Measurements from ENCODE around the gene TMEM62.
"Not testable (repeated sequence)": the region's sequence is repeated elsewhere in the genome, so short reads cannot be mapped to it uniquely, and the experiment has no call there.

The TMEM62 gene

DNA sequence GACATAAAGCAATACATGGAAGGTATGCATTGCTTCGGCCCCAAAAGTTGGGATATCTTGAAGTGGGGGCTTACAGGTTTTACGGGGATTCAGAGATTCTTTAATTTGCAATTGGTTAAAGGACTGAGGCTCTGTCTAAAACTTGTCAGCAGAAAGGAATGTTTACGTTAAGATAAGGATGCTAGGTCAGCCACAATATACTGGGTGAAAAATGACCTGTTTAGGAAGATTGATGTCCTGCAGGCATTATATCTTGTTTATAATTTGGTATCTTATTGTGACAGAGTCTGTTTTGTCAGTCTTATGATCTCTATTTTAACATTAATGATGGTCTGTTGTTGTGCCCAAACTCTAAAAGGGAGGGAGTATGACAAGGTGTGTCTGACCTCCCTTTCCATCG lies 36.5 kb downstream of the TMEM62 start:
- no peak for DNase-seq (ENCODE audit: insufficient read length, low spot score)
- FAIRE-seq = no peak

DNA sequence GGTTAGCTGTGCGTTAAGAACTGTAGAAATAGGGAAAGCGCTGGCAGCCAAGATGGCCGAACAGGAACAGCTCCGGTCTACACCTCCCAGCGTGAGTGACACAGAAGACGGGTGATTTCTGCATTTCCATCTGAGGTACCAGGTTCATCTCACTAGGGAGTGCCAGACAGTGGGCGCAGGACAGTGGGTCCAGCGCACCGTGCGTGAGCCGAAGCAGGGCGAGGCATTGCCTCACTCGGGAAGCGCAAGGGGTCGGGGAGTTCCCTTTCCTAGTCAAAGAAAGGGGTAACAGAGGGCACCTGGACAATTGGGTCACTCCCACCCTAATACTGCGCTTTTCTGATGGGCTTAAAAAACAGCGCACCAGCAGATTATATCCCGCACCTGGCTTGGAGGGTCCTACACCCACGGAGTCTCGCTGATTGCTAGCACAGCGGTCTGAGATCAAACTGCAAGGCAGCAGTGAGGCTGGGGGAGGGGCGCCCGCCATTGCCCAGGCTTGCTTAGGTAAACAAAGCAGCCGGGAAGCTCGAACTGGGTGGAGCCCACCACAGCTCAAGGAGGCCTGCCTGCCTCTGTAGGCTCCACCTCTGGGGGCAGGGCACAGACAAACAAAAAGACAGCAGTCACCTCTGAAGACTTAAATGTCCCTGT lies 42.4 kb downstream of the TMEM62 start:
- not testable (repeated sequence) for DNase-seq (ENCODE audit: insufficient read length, low spot score); FAIRE-seq

DNA sequence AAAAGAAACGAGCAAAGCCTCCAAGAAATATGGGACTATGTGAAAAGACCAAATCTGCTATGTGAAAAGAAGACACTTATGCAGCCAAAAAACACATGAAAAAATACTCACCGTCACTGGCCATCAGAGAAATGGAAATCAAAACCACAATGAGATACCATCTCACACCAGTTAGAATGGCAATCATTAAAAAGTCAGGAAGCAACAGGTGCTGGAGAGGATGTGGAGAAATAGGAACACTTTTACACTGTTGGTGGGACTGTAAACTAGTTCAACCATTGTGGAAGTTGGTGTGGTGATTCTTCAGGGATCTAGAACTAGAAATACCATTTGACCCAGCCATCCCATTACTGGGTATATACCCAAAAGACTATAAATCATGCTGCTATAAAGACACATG lies 43.8 kb downstream of the TMEM62 start:
- FAIRE-seq; DNase-seq (ENCODE audit: insufficient read length, low spot score): not testable (repeated sequence)

DNA sequence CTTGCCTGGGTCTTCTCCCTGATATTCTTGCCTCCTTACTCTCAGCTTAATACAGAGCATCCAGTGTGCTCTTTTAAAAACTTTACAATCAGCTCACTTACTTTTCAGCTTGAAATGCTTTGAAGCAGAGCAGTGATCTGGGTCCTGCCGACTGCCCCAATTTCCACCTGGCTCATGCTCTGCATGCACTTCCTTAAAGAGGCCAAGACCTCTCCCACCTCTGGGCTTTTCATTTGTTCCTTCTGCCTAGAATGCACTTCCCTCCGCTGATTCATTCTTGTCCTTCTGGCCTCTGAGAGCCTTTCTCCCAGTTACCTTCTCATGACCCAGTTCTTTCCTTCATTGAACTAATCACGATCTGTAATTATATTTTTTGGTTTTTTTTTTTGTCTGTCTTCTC lies 49.9 kb downstream of the TMEM62 start:
- no peak for DNase-seq (ENCODE audit: insufficient read length, low spot score)
- FAIRE-seq = no peak

DNA sequence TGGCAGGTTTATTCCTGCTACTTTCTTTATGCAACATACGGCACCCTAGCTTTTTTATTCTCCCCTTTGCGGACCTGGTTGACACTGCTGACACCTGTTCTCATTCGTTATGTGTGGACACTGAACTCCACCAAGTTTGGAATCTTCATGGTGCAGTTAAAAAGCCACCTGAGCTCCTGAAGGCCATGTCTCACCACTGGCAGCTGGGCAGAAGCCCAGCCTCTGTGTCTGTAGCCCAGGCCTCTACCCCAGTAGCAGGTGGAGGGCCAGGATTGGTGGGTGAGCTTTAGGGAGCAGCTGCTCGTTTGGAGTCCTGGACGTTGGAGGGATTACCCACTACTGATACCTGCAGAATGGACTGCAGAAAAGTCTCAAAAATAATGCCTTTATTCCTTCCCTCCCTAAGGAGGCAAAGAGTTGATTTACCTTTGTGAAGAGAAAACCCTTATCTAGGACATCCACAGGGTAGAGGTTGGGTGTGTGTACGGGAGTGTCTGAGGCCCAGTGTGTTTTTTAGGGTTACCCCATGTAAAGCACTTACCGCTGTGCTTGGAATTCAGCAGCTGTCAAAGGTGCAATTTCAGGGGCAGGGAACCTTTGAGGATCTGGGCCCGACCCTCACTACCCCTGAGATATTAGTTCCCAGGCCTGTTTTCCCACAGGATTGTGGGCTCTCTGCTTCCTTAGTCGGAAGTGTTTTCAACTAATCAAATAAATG lies 51.2 kb downstream of the TMEM62 start:
- FAIRE-seq (no peak), DNase-seq (ENCODE audit: insufficient read length, low spot score) (no peak)

DNA sequence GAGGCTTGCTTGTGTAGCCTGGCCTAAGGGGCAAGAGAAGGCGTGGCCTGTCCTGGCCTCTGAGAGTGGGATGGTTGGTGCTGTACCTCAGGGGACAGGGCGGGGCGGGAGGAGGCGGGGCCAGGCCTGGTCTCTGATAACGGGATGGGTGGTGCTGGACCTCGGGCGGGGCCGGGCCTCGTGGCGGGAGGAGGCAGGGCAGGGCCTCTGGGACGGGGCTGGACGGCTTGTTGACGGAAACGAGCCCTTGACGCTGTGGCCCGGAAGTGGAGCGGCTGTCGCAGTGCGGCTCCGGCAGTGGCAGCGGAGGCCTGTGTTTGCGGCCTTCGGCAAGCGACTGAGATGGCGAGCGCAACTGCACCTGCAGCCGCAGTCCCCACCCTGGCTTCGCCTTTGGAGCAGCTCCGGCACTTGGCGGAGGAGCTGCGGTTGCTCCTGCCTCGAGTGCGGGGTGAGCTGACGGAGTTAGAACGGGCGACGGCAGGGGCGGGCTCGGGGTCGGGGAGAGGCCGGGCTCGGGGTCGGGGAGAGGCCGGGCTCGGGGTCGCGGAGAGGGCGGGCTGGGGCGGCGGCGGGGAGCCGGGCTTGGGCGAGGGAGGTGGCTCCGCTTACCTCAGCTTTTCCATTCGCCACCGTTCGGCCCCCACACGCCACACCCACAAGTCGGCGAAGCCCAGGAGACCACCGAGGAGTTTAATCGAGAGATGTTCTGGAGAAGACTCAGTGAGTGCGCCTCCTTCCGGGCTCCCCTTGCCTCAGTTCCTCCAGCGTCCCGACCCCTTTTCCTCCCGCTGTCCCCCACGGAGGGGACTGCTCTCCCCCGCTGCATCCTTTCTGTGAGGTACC lies 52.0 kb downstream of the TMEM62 start, which contains the start of gene CCNDBP1:
Gene CCNDBP1 (plus strand): TSS at position 247 of the 846 bp plus-strand sequence. CDS start 96 bp downstream, at position 343.
- peak; percentile 96 for DNase-seq (ENCODE audit: insufficient read length, low spot score)
- FAIRE-seq = peak; percentile 97

- DNase-seq (ENCODE audit: insufficient read length, low spot score) (peak; percentile 38), FAIRE-seq (no peak)
Measured at GRCh38 chr15:43186003-43186353, 52.6 kb downstream of the TMEM62 start.

- DNase-seq (ENCODE audit: insufficient read length, low spot score) (no peak), FAIRE-seq (no peak)
Measured at GRCh38 chr15:43187544-43188155, 54.3 kb downstream of the TMEM62 start.

DNA sequence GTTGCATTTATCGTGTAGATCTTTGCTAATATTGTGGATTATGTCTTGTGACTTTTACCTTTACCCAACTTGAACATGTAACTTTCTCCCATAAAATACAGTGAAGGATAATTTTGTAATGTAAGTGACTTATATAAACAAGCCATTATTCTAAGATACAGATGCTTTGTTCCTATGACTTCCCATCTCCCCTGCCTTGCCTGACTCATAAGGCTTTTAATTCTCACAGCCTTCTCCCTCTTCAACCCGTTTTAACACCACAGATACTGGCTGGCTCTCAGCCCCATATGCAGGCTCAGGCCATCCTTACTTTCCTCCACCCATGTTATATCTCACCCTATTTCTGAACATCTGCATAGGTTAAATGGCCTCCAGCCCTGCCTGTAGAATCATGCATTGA lies 55.9 kb downstream of the TMEM62 start:
- no peak for DNase-seq (ENCODE audit: insufficient read length, low spot score)
- no peak for FAIRE-seq

- no peak for DNase-seq (ENCODE audit: insufficient read length, low spot score)
- FAIRE-seq = no peak
Measured at GRCh38 chr15:43190178-43190577, 56.8 kb downstream of the TMEM62 start.

- no peak for DNase-seq (ENCODE audit: insufficient read length, low spot score)
- no peak for FAIRE-seq
Measured at GRCh38 chr15:43193710-43194109, 60.3 kb downstream of the TMEM62 start.

DNA sequence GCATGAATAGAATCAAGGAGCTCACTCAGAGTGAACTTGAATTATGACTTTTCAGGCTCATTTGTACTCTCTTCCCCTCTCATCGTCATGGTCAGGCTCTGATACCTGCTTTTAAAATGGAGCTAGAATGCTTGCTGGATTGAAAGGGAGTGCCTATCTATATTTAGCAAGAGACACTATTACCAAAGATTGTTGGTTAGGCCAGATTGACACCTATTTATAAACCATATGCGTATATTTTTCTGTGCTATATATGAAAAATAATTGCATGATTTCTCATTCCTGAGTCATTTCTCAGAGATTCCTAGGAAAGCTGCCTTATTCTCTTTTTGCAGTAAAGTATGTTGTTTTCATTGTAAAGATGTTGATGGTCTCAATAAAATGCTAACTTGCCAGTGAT lies 61.4 kb downstream of the TMEM62 start:
- no peak for DNase-seq (ENCODE audit: insufficient read length, low spot score)
- peak; percentile 39 for FAIRE-seq

DNA sequence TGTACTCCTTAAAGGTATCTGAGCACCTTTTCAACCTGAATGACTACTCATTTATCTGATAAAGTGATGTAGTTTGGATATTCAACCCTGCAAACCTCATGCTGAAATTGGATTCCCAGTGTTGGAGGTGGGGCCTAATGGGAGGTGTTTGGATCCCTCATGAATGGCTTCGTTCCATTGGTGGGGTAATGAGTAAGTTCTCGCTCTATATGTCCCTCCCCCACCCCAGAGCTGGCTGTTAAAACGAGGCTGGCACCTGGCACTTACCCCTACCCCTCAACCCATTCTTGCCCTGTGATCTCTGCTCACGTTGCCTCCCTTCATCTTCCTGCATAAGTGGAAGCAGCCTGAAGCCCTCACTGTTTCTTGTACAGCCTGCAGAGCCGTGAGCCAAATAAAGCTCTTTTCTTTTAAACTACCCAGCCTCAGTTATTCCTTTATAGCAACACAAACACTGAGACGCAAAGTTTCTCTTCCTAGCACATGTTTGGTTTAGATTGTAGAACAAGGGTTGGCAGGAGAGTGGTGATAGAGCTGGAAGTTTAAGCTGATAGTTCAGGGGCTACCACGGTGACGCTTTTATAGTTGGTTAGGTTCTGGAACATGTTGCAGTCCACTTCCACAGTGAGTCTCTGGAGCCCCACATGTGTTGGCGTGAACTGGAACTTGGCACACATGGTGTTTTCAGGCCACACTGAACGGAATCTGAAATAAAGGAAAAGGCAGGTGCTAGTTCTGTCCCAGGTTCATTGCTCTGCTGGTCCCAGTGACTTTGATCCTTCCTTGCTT lies 63.6 kb downstream of the TMEM62 start:
- FAIRE-seq (no peak), DNase-seq (ENCODE audit: insufficient read length, low spot score) (no peak)

GRCh38 chr15:43197773-43198172 lies 64.4 kb downstream of the TMEM62 start:
- not testable (repeated sequence) for FAIRE-seq

GRCh38 chr15:43198556-43198955 lies 65.2 kb downstream of the TMEM62 start:
- DNase-seq (ENCODE audit: insufficient read length, low spot score); FAIRE-seq: not testable (repeated sequence)

More at GRCh38 chr15:43197773-43198172, 64.4 kb downstream of the TMEM62 start:
- DNase-seq (ENCODE audit: insufficient read length, low spot score) = not testable (repeated sequence)

- DNase-seq (ENCODE audit: insufficient read length, low spot score) = no peak
- FAIRE-seq = no peak
Measured at GRCh38 chr15:43198992-43199391, 65.6 kb downstream of the TMEM62 start.

- FAIRE-seq (no peak), DNase-seq (ENCODE audit: insufficient read length, low spot score) (no peak)
Measured at GRCh38 chr15:43199945-43200488, 66.6 kb downstream of the TMEM62 start.

DNA sequence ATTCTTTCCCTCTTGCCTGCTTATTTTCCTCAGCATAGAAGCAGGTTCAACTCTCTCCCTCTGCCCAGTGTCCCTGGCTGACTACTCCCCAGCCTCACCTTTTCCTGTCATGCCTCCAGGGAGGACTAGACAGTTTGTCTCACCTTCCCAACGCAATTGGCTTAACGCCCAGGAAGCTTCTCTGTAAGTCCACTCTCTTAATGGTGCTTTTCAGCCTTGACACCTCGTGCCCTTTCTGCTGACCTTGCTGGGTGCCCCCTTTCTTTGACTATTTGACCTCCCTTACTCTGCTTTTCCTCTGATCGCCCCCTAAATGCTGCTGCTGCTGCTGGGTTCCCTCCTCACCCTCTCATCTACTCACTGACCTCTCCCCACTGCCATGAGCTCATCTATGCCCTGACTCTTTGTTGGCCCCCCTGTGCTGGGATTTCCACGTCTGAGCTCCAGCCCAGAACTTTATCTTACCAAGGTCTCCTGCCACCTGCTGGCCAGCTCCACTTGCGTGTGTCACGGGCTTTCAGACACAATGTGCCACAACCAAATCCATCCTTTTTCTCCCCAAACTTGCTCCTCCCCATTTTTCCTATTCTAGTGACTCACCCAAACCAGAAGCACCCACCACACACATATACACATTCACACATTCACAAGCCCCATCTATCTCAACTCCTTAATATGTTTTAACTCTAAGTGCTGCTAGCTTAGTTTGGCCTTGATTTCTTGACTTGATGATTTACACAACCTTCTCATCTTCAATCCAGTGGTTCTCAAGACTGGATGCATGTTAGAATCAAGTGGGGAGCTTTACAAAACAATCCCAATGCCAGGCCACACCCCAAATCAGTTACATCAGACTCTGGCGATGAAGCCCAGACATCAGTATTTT lies 70.9 kb downstream of the TMEM62 start:
- peak; percentile 39 for DNase-seq (ENCODE audit: insufficient read length, low spot score)
- FAIRE-seq = peak; percentile 78

DNA sequence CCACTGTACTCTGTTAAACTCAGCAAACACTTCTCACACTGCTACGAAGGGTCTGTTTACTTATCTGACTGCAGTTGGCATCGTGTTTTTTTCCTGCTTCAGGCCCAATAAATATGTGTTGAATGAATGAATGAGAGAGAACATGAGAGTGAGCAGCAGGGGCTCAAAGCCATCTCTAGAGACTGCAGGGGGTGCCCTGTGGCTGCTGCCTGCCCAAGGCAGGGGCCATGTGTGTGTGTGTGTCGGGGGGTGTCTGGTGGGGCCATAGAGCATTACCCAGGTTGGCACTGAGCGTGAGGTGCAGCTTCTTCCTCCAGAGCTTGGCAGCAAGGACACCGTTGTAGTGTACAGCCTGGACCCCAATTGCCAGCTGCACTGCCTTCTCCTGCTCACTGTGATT lies 72.7 kb downstream of the TMEM62 start:
- no peak for FAIRE-seq
- no peak for DNase-seq (ENCODE audit: insufficient read length, low spot score)

Measured in GM19239 (cell line).